H1 (cell line): ENCODE results near the gene MAGI1. TPM values are rescaled to one million over a fixed set of nuclear protein-coding genes. Genes with fewer than 3 reads are reported as not detected.

Experiments
- EZH2 ChIP-seq: fragments of 200-600 bp; sonication (generic); IDR thresholded peaks from 2 replicates; pipeline ENCODE4 v1.7.1; 2012; ENCODE audit warnings: low read depth, mild to moderate bottlenecking, moderate library complexity, low read length, inconsistent platforms; ENCODE audit not compliant: severe bottlenecking
- POLR2AphosphoS5 ChIP-seq: IDR thresholded peaks from 2 replicates; pipeline ENCODE4 v1.6.1; 2011; ENCODE audit warnings: low read depth, low read length
- SUZ12 ChIP-seq: fragments of 200-600 bp; sonication (generic); IDR thresholded peaks from 2 replicates; pipeline ENCODE4 v1.6.1; 2012; ENCODE audit warnings: mild to moderate bottlenecking, inconsistent platforms, low read length, moderate library complexity, mixed read lengths
- polyA plus RNA-seq, 7 experiments: library from polyadenylated mRNA; depleted of rRNA in 3 of 7; stranded (reverse) in 5 of 7; unstranded in 2 of 7; fragments of >200 nt in 5 of 7; fragments of 200-250 nt in 2 of 7; gene quantifications; 1 replicate in 5 of 7; 2 replicates in 1 of 7; 4 replicates in 1 of 7; pipeline versions ENCODE4 v1.2.1 to v1.2.3, GENCODE V29; 2011 to 2013; ENCODE audit warnings: missing spikeins in 2 of 7, mixed read lengths in 2 of 7
- total RNA-seq: library from RNA; stranded (reverse); fragmentation: NEBNext Ultra II Directional; extraction: Animal tissue kit (Norgen Biotek cat#: 25700); gene quantifications from 2 replicates; pipeline ENCODE4 v1.2.1, GENCODE V29; 2021

MAGI1 gene
- total and polyA plus RNA-seq, 2 of the 8 experiments (the other 6 are each of a cell fraction or from before 2014, with no cell fraction given) = 19.8 to 78.0 TPM

DNA sequence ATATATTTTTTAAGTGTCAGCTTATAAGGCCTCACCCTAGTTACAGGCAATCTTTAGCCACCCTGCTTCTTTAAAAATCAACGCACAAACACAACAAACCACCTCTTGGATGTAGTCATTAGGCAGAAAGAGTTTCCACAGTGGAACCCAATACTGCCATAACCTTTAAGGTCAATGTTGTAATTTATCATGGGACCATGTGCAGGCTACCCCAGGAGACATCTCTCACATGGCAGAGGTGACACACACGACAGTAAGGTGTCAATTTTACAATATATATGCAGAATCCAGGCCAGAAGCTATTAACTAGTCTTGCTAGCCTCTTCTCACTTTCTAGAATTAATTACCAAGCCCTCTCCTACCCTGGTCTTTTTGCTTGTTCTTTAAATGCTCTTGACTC is 336.5 kb downstream of the MAGI1 start (continued):
- TF ChIP-seq SUZ12 (no peak), EZH2 (no peak), POLR2AphosphoS5 (no peak)
